ENCODE data around the gene TPH2. TPM values are rescaled to one million over a fixed set of nuclear protein-coding genes. Genes with fewer than 3 reads are reported as not detected.

Gene TPH2
- total and polyA plus RNA-seq, 9 of the 15 experiments (the other 6 are each of a cell fraction or from before 2014, with no cell fraction given) = 0.06 to 0.28 (median 0.14) TPM; not detected in 4

DNA sequence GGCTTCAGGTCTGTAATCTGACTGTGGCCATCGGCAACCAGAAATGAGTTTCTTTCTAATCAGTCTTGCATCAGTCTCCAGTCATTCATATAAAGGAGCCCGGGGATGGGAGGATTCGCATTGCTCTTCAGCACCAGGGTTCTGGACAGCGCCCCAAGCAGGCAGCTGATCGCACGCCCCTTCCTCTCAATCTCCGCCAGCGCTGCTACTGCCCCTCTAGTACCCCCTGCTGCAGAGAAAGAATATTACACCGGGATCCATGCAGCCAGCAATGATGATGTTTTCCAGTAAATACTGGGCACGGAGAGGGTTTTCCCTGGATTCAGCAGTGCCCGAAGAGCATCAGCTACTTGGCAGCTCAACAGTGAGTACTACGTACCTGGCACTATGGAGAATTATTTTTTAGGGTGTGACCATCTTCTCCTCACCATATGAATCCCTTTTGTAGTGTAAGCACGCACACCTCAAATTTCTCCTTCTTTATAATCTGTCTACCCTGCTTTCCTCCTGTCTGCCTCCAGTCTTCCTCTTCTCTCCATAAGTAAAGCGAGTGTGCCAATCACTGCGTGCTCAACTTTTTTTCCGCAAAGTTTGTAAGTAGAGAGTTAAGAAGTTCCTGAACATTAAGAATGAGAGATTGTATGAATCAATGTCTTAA is at the start of gene TPH2 (continued):
- TF ChIP-seq, protein P1, sequence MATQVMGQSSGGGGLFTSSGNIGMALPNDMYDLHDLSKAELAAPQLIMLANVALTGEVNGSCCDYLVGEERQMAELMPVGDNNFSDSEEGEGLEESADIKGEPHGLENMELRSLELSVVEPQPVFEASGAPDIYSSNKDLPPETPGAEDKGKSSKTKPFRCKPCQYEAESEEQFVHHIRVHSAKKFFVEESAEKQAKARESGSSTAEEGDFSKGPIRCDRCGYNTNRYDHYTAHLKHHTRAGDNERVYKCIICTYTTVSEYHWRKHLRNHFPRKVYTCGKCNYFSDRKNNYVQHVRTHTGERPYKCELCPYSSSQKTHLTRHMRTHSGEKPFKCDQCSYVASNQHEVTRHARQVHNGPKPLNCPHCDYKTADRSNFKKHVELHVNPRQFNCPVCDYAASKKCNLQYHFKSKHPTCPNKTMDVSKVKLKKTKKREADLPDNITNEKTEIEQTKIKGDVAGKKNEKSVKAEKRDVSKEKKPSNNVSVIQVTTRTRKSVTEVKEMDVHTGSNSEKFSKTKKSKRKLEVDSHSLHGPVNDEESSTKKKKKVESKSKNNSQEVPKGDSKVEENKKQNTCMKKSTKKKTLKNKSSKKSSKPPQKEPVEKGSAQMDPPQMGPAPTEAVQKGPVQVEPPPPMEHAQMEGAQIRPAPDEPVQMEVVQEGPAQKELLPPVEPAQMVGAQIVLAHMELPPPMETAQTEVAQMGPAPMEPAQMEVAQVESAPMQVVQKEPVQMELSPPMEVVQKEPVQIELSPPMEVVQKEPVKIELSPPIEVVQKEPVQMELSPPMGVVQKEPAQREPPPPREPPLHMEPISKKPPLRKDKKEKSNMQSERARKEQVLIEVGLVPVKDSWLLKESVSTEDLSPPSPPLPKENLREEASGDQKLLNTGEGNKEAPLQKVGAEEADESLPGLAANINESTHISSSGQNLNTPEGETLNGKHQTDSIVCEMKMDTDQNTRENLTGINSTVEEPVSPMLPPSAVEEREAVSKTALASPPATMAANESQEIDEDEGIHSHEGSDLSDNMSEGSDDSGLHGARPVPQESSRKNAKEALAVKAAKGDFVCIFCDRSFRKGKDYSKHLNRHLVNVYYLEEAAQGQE (IDR thresholded peaks at IDR 0.05; ENCODE audit: borderline replicate concordance) = peak; percentile 100
- TF ChIP-seq, protein P1 (CRISPR knock-in tag; IDR thresholded peaks at IDR 0.05; ENCODE audit: low read depth) = peak; percentile 98
- TF ChIP-seq HMG20B (CRISPR knock-in tag; IDR thresholded peaks at IDR 0.05) = no peak
- 0 out of 2 replicates have a peak, but pooled peaks have one; percentile 17 for TF ChIP-seq TEAD4 (IDR thresholded peaks at IDR 0.05; ENCODE audit: low read length)
- no peak for TF ChIP-seq TEAD4 (CRISPR knock-in tag; IDR thresholded peaks at IDR 0.05; ENCODE audit: borderline replicate concordance)
- TF ChIP-seq RAD51 (IDR thresholded peaks at IDR 0.05; ENCODE audit: borderline replicate concordance, low read depth) = 0 out of 2 replicates have a peak, but pooled peaks have one; percentile 13
- 0 out of 2 replicates have a peak, but pooled peaks have one; percentile 36 for TF ChIP-seq KLF16 (IDR thresholded peaks at IDR 0.05)
- TF ChIP-seq, protein P2, sequence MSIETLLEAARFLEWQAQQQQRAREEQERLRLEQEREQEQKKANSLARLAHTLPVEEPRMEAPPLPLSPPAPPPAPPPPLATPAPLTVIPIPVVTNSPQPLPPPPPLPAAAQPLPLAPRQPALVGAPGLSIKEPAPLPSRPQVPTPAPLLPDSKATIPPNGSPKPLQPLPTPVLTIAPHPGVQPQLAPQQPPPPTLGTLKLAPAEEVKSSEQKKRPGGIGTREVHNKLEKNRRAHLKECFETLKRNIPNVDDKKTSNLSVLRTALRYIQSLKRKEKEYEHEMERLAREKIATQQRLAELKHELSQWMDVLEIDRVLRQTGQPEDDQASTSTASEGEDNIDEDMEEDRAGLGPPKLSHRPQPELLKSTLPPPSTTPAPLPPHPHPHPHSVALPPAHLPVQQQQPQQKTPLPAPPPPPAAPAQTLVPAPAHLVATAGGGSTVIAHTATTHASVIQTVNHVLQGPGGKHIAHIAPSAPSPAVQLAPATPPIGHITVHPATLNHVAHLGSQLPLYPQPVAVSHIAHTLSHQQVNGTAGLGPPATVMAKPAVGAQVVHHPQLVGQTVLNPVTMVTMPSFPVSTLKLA (conservative IDR thresholded peaks at IDR 0.05) = peak; percentile 58 to 77; a peak in 3 of 4 replicates
- peak; percentile 99 for TF ChIP-seq EHMT2 (IDR thresholded peaks at IDR 0.05)
- 0 out of 2 replicates have a peak, but pooled peaks have one; percentile 38 for TF ChIP-seq FOXP1 (CRISPR knock-in tag; IDR thresholded peaks at IDR 0.05)
- TF ChIP-seq, protein P3, sequence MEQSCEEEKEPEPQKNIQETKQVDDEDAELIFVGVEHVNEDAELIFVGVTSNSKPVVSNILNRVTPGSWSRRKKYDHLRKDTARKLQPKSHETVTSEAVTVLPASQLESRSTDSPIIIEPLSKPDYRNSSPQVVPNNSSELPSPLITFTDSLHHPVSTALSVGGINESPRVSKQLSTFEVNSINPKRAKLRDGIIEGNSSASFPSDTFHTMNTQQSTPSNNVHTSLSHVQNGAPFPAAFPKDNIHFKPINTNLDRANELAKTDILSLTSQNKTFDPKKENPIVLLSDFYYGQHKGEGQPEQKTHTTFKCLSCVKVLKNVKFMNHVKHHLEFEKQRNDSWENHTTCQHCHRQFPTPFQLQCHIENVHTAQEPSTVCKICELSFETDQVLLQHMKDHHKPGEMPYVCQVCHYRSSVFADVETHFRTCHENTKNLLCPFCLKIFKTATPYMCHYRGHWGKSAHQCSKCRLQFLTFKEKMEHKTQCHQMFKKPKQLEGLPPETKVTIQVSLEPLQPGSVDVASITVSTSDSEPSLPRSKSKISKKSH (CRISPR knock-in tag; IDR thresholded peaks at IDR 0.05) = no peak
- TF ChIP-seq, protein P4, sequence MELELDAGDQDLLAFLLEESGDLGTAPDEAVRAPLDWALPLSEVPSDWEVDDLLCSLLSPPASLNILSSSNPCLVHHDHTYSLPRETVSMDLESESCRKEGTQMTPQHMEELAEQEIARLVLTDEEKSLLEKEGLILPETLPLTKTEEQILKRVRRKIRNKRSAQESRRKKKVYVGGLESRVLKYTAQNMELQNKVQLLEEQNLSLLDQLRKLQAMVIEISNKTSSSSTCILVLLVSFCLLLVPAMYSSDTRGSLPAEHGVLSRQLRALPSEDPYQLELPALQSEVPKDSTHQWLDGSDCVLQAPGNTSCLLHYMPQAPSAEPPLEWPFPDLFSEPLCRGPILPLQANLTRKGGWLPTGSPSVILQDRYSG (tag; conservative IDR thresholded peaks at IDR 0.05; ENCODE audit: low read depth) = peak; percentile 54; the same call in 1 of the 2 replicates
- TF ChIP-seq ZNF644 (tag; IDR thresholded peaks at IDR 0.05; ENCODE audit: low read depth) = peak; percentile 66; the same call in 1 of the 2 replicates
- TF ChIP-seq, protein P5, sequence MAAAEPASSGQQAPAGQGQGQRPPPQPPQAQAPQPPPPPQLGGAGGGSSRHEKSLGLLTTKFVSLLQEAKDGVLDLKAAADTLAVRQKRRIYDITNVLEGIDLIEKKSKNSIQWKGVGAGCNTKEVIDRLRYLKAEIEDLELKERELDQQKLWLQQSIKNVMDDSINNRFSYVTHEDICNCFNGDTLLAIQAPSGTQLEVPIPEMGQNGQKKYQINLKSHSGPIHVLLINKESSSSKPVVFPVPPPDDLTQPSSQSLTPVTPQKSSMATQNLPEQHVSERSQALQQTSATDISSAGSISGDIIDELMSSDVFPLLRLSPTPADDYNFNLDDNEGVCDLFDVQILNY (CRISPR knock-in tag; IDR thresholded peaks at IDR 0.05) = 0 out of 2 replicates have a peak, but pooled peaks have one; percentile 49

All from K562 (cell line).